GM12891 (cell line): ENCODE results near the gene CEACAM19.
"Not testable (repeated sequence)": the region's sequence is repeated elsewhere in the genome, so short reads cannot be mapped to it uniquely, and the experiment has no call there.

Experiments
- POLR2A ChIP-seq: IDR thresholded peaks from 2 replicates; pipeline ENCODE4 v1.6.1; 2011; ENCODE audit warnings: low read depth, low read length, control low read depth
- POLR2AphosphoS5 ChIP-seq: IDR thresholded peaks from 2 replicates; pipeline ENCODE4 v1.6.1; 2011; ENCODE audit warnings: low read depth, low read length, control low read depth
- TAF1 ChIP-seq: IDR thresholded peaks from 2 replicates; pipeline ENCODE4 v1.6.1; 2011; ENCODE audit warnings: low read depth, low read length, control low read depth

DNA sequence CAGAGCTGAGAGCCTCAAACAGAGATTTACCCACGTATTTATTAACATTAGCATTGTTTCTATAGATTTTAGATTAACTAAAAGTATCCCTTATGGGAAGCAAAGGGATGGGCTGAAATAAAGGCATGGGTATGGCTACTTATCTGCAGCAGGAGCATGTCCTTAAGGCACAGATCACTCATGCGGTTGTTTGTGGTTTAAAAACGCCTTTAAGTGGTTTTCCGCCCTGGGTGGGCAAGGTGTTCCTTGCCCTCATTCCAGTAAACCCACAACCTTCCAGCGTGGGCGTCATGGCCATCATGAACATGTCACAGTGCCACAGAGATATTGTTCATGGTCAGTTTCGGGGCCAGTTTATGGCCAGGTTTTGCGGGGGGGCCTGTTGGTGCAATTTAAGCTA is 39.7 kb upstream of the CEACAM19 start:
- TF ChIP-seq POLR2A, POLR2AphosphoS5, TAF1: not testable (repeated sequence)
